ENCODE measurements around the gene LIMS1. TPM values are rescaled to one million over a fixed set of nuclear protein-coding genes. Genes with fewer than 3 reads are reported as not detected.

The LIMS1 gene
- total RNA-seq, 1 donor from 2014 or later: 33.3 TPM

DNA sequence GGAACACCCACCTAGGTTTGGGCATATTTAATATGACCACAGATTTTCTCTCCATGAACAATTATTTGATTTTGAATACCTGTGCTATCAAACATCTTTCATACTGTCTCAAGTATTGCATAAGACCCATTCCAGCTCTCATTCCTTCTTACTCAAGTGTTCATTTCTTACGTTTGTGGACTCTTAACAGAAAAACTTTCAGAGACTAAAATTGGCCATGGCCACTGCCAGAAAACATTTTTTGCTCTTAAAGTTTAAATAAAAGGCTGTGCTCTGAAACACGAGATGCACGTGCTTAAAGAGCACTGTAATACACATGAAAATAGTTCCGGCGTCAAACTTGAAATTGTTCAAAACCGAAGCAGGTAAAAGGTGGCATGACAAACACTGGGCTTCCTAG, 89.3 kb downstream of the LIMS1 start:
- Mint-ChIP-seq H3K27ac (no peak overlapping the region), H3K27me3 (no peaks in the 10 kb centered on the region), H3K4me1 (peaks cover 43% of the 10 kb centered on the region), H3K36me3 (ENCODE audit: low read depth) (no peaks in the 10 kb centered on the region), H3K4me3 (no peak overlapping the region), H3K9me3 (no peaks in the 10 kb centered on the region)
- ChIA-PET CTCF (no interaction called here), POLR2A (no interaction called here)
- no peak for ATAC-seq (ENCODE audit: low read depth)
- intact Hi-C loops (cut with micrococcal nuclease): no loop called here
- DNase-seq: no peak
- TF ChIP-seq CTCF (IDR thresholded peaks at IDR 0.05): no peak

GRCh38 chr2:108625186-108625827, 91.0 kb downstream of the LIMS1 start:
- no peak overlapping the region for H3K4me3 Mint-ChIP-seq
- no peak overlapping the region for H3K27ac Mint-ChIP-seq
- H3K4me1 Mint-ChIP-seq: peaks cover 44% of the 10 kb centered on the region
- no peak for TF ChIP-seq CTCF (IDR thresholded peaks at IDR 0.05)
- no peaks in the 10 kb centered on the region for H3K9me3 Mint-ChIP-seq
- ATAC-seq (ENCODE audit: low read depth) (no peak), DNase-seq (no peak)
- CTCF ChIA-PET: interaction anchor here (3.0 kb wide), 1 partner anchor 11 kb away, joined by 13 read pairs; no protein-coding TSS in a partner anchor
- intact Hi-C loops (cut with micrococcal nuclease): no loop called here
- no peaks in the 10 kb centered on the region for H3K27me3 Mint-ChIP-seq
- H3K36me3 Mint-ChIP-seq (ENCODE audit: low read depth): no peaks in the 10 kb centered on the region
- POLR2A ChIA-PET: interaction anchor here (0.6 to 1.0 kb wide), 3 partner anchors 12 to 25 kb away, joined by 3 to 4 read pairs (median 4); no protein-coding TSS in a partner anchor

DNA sequence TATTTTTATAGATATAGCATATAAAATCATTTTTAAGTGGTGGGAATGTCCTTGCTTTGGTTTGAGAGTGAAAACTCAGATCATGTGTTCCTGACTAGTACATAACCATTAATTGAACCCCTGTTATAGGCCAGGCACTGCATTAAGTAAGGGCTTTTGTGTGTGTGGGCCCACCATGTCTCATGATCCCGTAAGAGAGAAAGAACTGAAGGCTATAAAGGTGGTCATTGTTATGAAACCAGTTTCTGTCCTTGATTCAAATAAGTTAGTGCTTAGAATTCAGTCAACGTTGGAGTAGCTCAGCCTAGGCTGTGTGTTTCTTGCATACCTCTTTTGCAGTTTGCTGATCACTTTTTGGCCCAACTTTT, 91.5 kb downstream of the LIMS1 start:
- H3K9me3 Mint-ChIP-seq: no peaks in the 10 kb centered on the region
- H3K27ac Mint-ChIP-seq: no peak overlapping the region
- TF ChIP-seq CTCF (IDR thresholded peaks at IDR 0.05): no peak
- ChIA-PET CTCF (interaction anchor here (1.0 to 3.0 kb wide), 2 partner anchors 9 to 11 kb away, joined by 3 to 13 read pairs; no protein-coding TSS in a partner anchor), POLR2A (interaction anchor here (0.6 to 1.0 kb wide), 3 partner anchors 11 to 24 kb away, joined by 3 to 4 read pairs (median 4); no protein-coding TSS in a partner anchor)
- H3K36me3 Mint-ChIP-seq (ENCODE audit: low read depth): no peaks in the 10 kb centered on the region
- peaks cover 43% of the 10 kb centered on the region for H3K4me1 Mint-ChIP-seq
- ATAC-seq (ENCODE audit: low read depth): no peak
- H3K27me3 Mint-ChIP-seq: no peaks in the 10 kb centered on the region
- no peak for DNase-seq
- intact Hi-C loops (cut with micrococcal nuclease): no loop called here
- H3K4me3 Mint-ChIP-seq: no peak overlapping the region

DNA sequence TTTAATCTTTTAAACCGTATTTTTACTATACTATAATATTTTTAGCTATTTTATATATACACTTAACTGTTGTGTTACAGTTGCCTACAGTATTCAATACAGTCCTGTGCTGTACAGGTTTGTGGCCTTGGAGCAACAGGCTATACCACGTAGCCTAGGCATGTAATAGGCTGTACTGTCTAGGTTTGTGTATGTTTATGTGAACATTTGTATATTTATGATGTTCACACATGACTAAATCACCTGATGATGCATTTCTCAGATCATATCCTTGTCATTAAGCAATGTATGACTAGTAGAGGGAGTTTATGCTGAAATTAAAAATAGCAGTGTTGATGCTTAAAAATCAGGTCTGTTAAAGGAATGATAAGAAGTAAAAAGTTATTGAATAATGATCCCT, 92.7 kb downstream of the LIMS1 start:
- intact Hi-C loops (cut with micrococcal nuclease): no loop called here
- ChIA-PET POLR2A (no interaction called here), CTCF (interaction anchor here (3.0 kb wide), 1 partner anchor 10 kb away, joined by 13 read pairs; no protein-coding TSS in a partner anchor)
- no peak for ATAC-seq (ENCODE audit: low read depth)
- TF ChIP-seq CTCF (IDR thresholded peaks at IDR 0.05): no peak
- Mint-ChIP-seq H3K27me3 (no peaks in the 10 kb centered on the region), H3K27ac (no peak overlapping the region), H3K36me3 (ENCODE audit: low read depth) (no peaks in the 10 kb centered on the region), H3K4me3 (no peak overlapping the region), H3K4me1 (peaks cover 43% of the 10 kb centered on the region), H3K9me3 (no peaks in the 10 kb centered on the region)
- no peak for DNase-seq

DNA sequence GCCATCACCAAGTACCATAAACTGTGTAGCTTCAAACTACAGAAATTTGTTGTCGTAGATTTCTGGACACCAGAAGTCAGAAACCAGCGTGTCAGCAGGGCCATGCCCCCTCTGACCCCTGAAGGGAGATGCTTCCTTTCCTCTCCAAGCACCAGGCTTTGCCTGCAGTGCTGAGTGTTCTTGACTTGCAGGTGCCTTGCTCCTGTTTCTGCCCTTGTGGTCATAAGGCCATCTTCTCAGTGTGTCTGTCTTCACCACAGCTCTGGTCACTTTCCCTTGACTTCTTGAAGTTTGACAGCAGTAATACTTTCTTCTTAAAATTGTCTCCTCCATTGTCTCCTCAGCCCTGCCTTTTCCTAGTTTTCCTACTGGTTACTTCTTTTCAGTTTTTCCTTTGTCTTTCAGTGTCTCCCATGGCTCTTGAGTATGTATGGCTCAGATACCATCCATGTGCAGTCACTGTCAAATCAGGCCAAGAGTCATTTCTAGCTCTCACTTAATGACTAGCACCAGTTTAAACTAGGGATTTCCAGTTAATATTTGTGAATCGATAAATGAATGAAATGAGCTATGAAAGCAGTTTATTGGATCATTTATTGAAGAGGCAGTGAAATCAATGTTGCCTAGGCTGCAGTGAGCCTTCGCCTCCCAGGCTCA, 93.8 kb downstream of the LIMS1 start:
- ChIA-PET CTCF (interaction anchor here (0.8 to 3.0 kb wide), 2 partner anchors 9 to 19 kb away, joined by 3 to 13 read pairs; no protein-coding TSS in a partner anchor), POLR2A (no interaction called here)
- Mint-ChIP-seq H3K27ac (no peak overlapping the region), H3K4me3 (no peak overlapping the region), H3K36me3 (ENCODE audit: low read depth) (no peaks in the 10 kb centered on the region), H3K4me1 (peaks cover 50% of the 10 kb centered on the region), H3K9me3 (no peaks in the 10 kb centered on the region), H3K27me3 (no peaks in the 10 kb centered on the region)
- no peak for ATAC-seq (ENCODE audit: low read depth)
- intact Hi-C loops (cut with micrococcal nuclease): no loop called here
- TF ChIP-seq CTCF (IDR thresholded peaks at IDR 0.05): no peak
- DNase-seq: no peak
